Skeletal muscle tissue (tissue), 4 donors: ENCODE results near the gene GZF1. TPM values are rescaled to one million over a fixed set of nuclear protein-coding genes. Genes with fewer than 3 reads are reported as not detected.
A peak's percentile ranks its signal among the peaks of the same experiment; 100 is the strongest.

Source experiments
- H3K27ac ChIP-seq: one replicate; pipeline ENCODE4 v1.7.0; 2013; ENCODE audit warnings: mild to moderate bottlenecking, low read depth, low read length, inconsistent platforms
- H3K27me3 ChIP-seq, 3 donors: one replicate each; pipeline ENCODE4 v1.7.0; 2013; ENCODE audit warnings: low read length in 3 of 3; ENCODE audit not compliant: control insufficient read depth in 3 of 3, insufficient read depth in 3 of 3
- H3K36me3 ChIP-seq, 3 donors: one replicate each; pipeline ENCODE4 v1.7.0; 2013; ENCODE audit warnings: low read length in 3 of 3; ENCODE audit not compliant: control insufficient read depth in 3 of 3, insufficient read depth in 3 of 3
- H3K4me1 ChIP-seq, 3 donors: one replicate each; pipeline ENCODE4 v1.7.0; 2013; ENCODE audit warnings: low read length in 3 of 3, mild to moderate bottlenecking in 3 of 3; ENCODE audit not compliant: control insufficient read depth in 3 of 3, insufficient read depth in 3 of 3
- H3K4me3 ChIP-seq, 3 donors: one replicate each; pipeline ENCODE4 v1.7.0; 2013; ENCODE audit warnings: low read length in 3 of 3
- H3K9ac ChIP-seq, 3 donors: one replicate each; pipeline ENCODE4 v1.7.0; 2013; ENCODE audit warnings: low read length in 3 of 3, mild to moderate bottlenecking in 3 of 3, moderate library complexity in 2 of 3, low read depth in 1 of 3
- H3K9me3 ChIP-seq, 3 donors: one replicate each; pipeline ENCODE4 v1.7.0; 2013; ENCODE audit warnings: low read length in 3 of 3; ENCODE audit not compliant: control insufficient read depth in 3 of 3
- total RNA-seq: library from RNA; depleted of rRNA; stranded (reverse); fragments of >200 nt; gene quantifications from one replicate; pipeline ENCODE4 v1.2.3, GENCODE V29; 2014
- donor health status: Osteomylitis.

Gene GZF1
- total RNA-seq, 1 donor from 2014 or later, result 11.0 TPM

GRCh38 chr20:23386304-23387117 lies 24.5 kb downstream of the GZF1 start:
- no peak overlapping the region for H3K9ac ChIP-seq
- no peaks in the 10 kb centered on the region for H3K27me3 ChIP-seq
- H3K27ac ChIP-seq, result no peak overlapping the region
- peaks cover 0 to 17% (median 3%) of the 10 kb centered on the region in 3 donors for H3K36me3 ChIP-seq
- no peak overlapping the region for H3K4me3 ChIP-seq
- H3K4me1 ChIP-seq, result peaks cover 0 to 2% (median 0%) of the 10 kb centered on the region in 3 donors
- H3K9me3 ChIP-seq, result no peaks in the 10 kb centered on the region

- Histone ChIP-seq H3K36me3 (peaks cover 0 to 17% (median 0%) of the 10 kb centered on the region in 3 donors), H3K27ac (no peak overlapping the region), H3K27me3 (no peaks in the 10 kb centered on the region)
Measured at GRCh38 chr20:23387118-23387443, 25.1 kb downstream of the GZF1 start.

GRCh38 chr20:23390091-23390774 lies 28.3 kb downstream of the GZF1 start:
- Histone ChIP-seq H3K27me3 (no peaks in the 10 kb centered on the region), H3K36me3 (peaks cover 14 to 39% (median 21%) of the 10 kb centered on the region in 3 donors), H3K27ac (no peak overlapping the region), H3K4me1 (peaks cover 17 to 26% (median 17%) of the 10 kb centered on the region in 3 donors), H3K4me3 (no peak overlapping the region), H3K9me3 (no peaks in the 10 kb centered on the region), H3K9ac (no peak overlapping the region)

More at GRCh38 chr20:23387118-23387443, 25.1 kb downstream of the GZF1 start:
- no peaks in the 10 kb centered on the region for H3K9me3 ChIP-seq
- no peak overlapping the region for H3K9ac ChIP-seq
- H3K4me3 ChIP-seq, result no peak overlapping the region
- peaks cover 0 to 2% (median 0%) of the 10 kb centered on the region in 3 donors for H3K4me1 ChIP-seq

GRCh38 chr20:23391707-23392310 lies 29.8 kb downstream of the GZF1 start:
- Histone ChIP-seq H3K27ac (no peak overlapping the region), H3K4me1 (peaks cover 17 to 28% (median 17%) of the 10 kb centered on the region in 3 donors), H3K9ac (no peak overlapping the region), H3K27me3 (no peaks in the 10 kb centered on the region), H3K4me3 (no peak overlapping the region), H3K36me3 (peaks cover 14 to 39% (median 21%) of the 10 kb centered on the region in 3 donors), H3K9me3 (no peaks in the 10 kb centered on the region)

GRCh38 chr20:23393996-23394775 lies 32.2 kb downstream of the GZF1 start:
- no peak overlapping the region for H3K4me3 ChIP-seq
- H3K9me3 ChIP-seq, result no peaks in the 10 kb centered on the region
- peak overlapping the region; percentile 58 for H3K27ac ChIP-seq
- H3K9ac ChIP-seq, result peak overlapping the region in 1 of 3 donors; percentile 35
- H3K27me3 ChIP-seq, result no peaks in the 10 kb centered on the region
- peaks cover 22 to 34% (median 28%) of the 10 kb centered on the region in 3 donors for H3K4me1 ChIP-seq
- H3K36me3 ChIP-seq, result peaks cover 14 to 34% (median 21%) of the 10 kb centered on the region in 3 donors

GRCh38 chr20:23396950-23397627 lies 35.1 kb downstream of the GZF1 start:
- Histone ChIP-seq H3K27me3 (no peaks in the 10 kb centered on the region), H3K9me3 (no peaks in the 10 kb centered on the region), H3K36me3 (peaks cover 14 to 25% (median 21%) of the 10 kb centered on the region in 3 donors), H3K4me3 (no peak overlapping the region), H3K4me1 (peaks cover 26 to 43% (median 38%) of the 10 kb centered on the region in 3 donors), H3K9ac (no peak overlapping the region), H3K27ac (no peak overlapping the region)

GRCh38 chr20:23397961-23398360 lies 36.0 kb downstream of the GZF1 start:
- H3K4me3 ChIP-seq, result no peak overlapping the region
- no peaks in the 10 kb centered on the region for H3K9me3 ChIP-seq
- no peak overlapping the region for H3K9ac ChIP-seq
- peaks cover 26 to 39% (median 38%) of the 10 kb centered on the region in 3 donors for H3K4me1 ChIP-seq
- peaks cover 12 to 25% (median 20%) of the 10 kb centered on the region in 3 donors for H3K36me3 ChIP-seq
- H3K27ac ChIP-seq, result no peak overlapping the region
- no peaks in the 10 kb centered on the region for H3K27me3 ChIP-seq

GRCh38 chr20:23399568-23400241 lies 37.7 kb downstream of the GZF1 start:
- no peak overlapping the region for H3K9ac ChIP-seq
- no peaks in the 10 kb centered on the region for H3K27me3 ChIP-seq
- H3K36me3 ChIP-seq, result peaks cover 0 to 8% (median 5%) of the 10 kb centered on the region in 3 donors
- peaks cover 13 to 35% (median 32%) of the 10 kb centered on the region in 3 donors for H3K4me1 ChIP-seq
- no peak overlapping the region for H3K4me3 ChIP-seq
- H3K9me3 ChIP-seq, result no peaks in the 10 kb centered on the region
- H3K27ac ChIP-seq, result no peak overlapping the region

- peaks cover 9 to 32% (median 24%) of the 10 kb centered on the region in 3 donors for H3K4me1 ChIP-seq
- H3K9ac ChIP-seq, result no peak overlapping the region
- no peaks in the 10 kb centered on the region for H3K27me3 ChIP-seq
- no peak overlapping the region for H3K4me3 ChIP-seq
- no peak overlapping the region for H3K27ac ChIP-seq
- H3K36me3 ChIP-seq, result peaks cover 0 to 5% (median 0%) of the 10 kb centered on the region in 3 donors
- H3K9me3 ChIP-seq, result no peaks in the 10 kb centered on the region
Measured at GRCh38 chr20:23401051-23401450, 39.1 kb downstream of the GZF1 start.
